ELR (cell line): ENCODE measurements around the gene ZC3H4.
A peak's percentile ranks its signal among the peaks of the same experiment; 100 is the strongest.
"Not testable (repeated sequence)": the region's sequence is repeated elsewhere in the genome, so short reads cannot be mapped to it uniquely, and the experiment has no call there.

Experiments
- DNase-seq: peaks from one replicate; pipeline ENCODE4 v3.0.0-alpha.2; 2015; ENCODE audit warnings: low read depth

Gene ZC3H4

DNA sequence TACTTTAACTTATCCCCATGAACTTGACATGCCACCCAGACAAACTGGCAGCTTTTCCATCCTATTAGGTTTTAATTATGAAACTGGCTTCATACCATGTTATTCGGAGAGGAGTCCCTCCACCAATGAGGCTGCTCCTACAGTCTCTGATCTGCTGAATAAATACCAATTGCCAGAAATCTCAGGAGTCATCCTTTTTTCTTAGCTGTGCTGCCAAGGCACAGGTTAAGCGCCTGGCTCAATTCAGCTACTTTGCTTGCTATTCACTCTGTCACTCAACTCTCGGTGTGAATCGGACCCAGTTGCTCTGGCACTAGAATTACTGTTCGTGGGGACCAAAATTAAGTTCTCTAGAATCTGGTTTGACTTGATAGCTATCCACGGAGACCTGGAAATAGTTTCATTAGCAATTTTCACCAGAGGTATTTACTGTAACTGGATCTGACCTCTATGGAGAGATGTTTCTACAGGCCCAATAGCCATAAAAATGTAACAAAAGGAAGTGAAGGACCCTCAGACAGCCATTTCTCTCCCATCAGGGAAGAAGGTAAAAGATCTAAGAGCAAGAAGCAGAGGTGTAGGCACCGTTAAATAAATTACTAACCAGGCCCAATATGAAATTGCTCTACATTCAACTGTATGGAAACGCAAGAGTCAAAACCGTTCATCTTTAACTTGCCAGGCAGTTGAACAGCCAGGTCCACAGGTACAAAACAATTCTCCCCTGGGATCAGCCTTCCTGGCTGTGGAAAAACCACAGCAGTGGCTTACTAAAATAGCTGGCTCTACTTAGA lies 5.4 kb downstream of the ZC3H4 start:
- DNase-seq: peak; percentile 22

DNA sequence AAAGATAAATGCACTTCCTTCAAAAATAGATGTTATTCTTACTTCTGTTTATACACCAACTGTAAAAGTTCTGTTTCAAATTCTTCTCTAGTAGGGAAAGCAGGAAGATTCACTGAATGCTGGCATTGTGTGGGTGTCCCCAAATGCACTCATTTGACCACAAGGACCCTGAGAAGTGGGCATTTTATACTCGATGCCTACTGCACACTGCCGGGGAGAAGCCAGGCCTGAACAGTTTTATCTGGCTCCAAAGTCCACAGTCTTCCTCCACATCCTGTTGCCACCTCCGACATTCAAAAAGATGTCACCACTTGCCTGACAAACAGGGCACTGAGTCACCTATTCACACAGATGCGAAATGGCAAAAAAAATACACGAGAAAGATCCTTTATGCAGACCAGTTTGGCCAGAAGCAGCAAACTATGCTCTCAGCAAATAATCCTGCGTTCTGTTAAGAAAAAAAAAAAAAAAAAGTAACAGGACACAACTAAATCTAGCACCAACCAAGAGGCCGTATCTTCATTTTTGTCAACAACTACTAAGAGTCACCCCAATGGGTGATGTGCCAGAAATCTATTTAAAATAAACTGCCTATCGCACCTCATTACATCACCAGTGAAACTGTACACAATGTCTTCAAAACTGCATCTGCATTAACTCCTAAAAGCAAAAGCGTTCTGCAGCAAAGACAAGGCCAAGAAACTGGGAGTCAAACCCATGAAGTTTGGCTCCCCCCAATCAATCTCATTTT lies 6.2 kb downstream of the ZC3H4 start:
- DNase-seq: peak; percentile 43

DNA sequence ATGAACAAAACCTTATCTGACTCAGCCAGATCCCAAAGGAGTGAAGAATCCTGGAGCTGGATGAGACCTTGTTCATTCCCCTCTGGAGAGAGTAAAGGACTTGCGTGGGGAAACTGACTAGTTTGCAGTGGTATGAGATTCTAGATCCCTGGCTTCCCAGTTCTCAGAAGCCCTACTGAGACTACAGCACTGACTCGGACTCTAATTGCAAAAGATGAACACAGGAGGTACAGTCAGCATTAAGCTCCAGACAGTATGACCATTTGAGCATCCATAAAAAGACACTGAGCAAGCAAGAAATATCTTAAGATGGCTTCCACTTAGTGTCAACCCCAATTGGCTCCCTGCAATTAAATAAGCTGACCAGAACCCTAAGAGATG lies 6.8 kb downstream of the ZC3H4 start:
- DNase-seq: peak; percentile 30

DNA sequence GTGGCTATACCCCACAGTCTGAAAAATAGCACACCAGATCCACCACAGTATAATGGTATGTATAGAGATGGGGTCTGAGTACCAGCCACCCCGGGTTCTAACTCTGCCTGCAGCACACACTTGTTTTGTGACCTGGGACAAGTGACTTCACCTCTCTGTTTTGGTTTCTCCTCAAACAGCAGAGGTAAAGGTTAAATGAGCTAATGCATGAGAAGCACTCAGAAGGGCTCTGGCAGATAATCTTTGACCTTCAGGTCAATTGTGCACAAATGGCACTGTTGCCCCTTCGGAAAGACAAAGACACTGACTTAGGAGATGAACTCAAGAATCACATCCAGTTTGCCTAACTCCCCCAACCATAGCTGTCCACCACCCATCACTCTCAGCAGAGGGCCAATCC lies 7.7 kb downstream of the ZC3H4 start:
- DNase-seq: no peak

DNA sequence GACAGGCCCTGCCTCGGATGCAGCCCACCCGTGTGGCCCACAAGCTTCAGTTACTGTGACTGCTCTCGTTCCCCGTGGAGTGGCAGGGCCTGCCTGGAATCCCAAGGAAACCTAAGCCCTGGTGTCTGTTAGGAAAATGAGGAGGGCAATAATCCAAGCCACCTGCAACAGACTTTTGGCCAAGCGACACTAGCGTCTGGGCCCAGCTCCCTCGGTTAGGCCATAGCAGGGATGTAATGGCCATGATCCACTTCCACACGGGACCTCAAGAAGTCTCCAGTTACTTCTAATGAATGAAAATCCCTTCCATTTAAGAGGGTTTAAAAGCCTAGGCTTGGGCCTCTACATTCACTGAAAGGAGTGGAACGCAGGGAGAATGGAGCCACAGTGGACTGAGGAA lies 8.9 kb downstream of the ZC3H4 start:
- DNase-seq: no peak

DNA sequence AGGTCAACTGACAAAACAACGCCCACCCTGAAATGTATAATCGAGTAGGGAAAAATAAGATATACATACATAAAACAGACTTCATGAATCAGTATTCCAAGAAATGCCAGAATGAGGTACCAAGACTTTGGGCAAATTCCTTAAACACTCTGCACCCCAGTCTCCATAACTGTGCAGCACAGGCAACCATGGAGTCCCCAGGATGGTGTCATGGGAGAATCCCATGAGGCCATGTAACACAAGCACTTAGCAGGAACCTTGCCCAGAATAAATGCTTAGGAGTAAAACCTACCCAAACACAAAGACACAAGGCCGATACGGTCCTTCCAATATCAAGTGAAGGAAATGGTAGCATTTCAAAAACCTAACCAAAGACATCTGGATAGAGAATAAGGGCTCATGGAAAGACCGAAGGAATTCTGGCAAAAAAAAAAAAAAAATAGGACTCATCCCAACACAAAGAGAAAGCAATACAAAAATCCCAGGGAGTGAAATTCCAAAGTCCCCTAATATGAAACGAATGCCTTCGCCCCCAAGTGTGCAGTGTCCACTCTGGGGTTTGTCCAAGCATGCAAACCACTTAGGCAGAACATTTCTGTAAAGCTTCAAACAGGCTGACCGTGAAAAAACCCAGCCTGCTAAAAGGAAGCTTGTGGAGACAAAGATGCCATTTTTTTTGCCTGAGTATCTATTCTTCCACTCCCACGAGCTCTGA lies 11.1 kb downstream of the ZC3H4 start:
- DNase-seq: no peak

DNA sequence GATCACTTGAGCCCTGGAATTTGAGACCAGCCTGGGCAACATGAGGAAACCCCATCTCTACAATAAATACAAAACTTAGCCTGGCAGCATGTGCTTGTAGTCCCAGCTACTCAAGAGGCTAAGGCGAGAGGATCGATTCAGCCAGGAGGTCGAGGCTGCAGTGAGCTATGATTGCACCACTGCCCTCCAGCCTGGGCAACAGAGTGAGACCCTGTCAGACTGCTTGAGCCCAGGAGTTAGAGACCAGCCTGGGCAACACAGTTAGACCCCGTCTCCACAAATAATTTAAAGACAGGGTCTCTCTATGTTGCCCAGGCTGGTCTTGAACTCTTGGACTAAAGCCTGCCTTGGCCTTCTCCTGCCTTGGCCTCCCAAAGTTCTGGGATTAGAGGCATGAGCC lies 12.5 kb downstream of the ZC3H4 start:
- not testable (repeated sequence) for DNase-seq

DNA sequence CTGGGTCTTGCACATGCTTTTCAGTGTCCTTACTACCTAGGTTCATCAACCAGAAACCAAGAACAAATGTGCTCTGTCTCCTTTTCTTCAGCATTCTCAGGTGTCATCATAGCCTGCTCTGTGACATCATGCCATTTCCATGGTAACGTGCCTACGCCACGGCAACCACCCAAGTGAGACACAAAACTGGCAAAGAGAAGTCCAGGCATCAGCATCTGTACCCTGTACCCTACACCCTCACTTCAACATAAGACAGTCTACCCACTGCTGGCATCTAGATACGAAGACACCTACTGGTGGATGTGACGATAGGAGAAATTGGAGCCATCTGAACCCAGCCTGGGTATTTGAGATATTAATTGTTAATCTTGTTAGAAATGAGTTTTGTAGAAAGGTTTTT lies 13.3 kb downstream of the ZC3H4 start:
- no peak for DNase-seq

DNA sequence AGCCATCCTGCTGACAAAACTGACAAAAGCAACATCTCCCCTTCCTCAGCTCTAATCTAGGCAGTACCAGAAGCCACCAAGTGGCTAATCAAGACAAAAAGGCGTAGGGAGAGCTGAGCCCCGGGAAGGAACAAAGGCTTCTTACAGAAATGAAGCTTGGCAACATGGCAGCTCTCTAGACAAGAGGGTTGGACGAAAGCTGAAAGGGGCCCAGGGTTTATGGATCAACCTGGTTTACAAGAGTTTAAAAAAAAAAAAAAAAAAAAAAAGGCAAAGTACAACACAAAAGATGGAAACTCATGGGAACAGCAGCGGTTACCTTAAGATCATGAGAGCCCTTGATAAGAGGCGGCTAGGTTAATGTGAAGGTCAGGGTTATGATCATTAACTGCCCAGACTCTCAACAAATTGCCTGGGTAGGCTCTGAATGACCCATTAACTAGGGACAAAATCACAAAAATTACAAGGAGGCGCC lies 14.0 kb downstream of the ZC3H4 start:
- DNase-seq: no peak

DNA sequence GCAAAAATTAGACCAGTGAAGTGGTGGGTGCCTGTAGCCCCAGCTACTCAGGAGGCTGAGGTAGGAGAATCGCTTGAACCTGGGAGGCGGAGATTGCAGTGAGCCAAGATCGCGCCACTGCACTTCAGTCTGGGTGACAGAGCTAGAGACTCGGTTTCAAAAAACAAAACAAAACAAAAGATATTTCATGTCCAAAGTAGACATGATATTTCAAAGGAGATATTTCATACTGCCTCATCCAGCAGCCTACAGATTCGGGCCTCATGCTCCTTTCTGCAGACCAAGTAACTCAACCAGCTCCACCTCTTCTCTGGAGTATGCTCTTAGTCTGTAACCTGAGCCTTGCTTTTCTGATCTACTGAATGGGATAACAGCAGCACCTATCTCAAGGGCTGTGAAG lies 15.0 kb downstream of the ZC3H4 start:
- no peak for DNase-seq

DNA sequence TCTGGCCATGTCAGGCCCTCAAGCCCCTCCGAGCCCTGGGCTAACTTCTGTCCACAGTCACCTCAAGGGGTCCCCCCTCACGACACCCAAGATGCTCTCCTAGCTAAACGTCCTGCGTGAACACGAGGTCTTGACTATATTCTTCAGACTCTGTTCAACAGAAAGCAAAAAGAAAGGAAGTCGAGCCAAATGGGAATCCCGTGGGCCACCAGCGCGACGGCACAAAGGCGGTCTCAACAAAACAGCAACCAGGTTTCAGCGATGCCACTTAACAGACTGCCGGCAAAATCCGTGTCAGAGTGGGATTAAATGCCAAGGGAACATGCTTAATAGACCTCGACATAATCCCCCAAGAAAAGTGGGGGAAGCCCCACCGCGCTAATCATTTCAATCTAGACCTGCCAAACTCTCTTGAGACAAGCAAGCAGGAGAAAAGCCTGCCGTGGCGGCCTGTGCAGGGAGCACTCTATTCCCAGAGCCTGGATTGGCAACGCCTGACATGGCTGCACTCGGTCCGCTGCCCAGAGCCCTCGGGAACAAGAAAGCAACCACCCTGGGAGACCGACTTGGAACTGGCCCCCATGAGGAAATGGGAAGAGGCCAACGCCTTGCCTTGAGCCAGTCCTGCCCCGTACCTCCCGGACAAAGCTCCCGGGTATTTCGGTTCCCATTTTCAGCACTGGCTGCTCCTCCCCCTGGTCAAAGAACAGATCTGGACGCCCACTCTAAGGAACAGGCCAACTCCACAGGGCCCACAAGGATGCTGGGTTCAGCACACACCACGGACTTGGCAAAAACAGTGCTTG lies 16.0 kb downstream of the ZC3H4 start:
- no peak for DNase-seq

DNA sequence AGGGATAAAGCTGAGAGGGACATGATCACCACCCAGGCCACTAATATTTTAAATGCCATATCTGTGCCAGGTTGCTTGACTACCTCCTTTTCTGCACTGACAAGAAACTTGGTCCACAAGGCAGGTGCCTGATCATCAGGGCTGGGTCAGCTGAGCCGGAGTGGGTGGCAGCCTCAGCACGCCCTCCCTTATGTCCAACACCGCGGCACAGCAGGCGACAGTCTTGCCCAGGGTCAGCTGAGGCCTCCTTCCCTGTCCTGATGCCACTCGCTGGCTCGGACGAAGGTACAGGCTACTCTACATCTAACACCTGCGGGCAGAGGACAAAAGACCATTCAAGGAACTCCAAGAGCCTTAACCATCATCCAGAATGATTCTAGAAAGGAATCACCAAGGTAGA lies 16.9 kb downstream of the ZC3H4 start:
- no peak for DNase-seq

DNA sequence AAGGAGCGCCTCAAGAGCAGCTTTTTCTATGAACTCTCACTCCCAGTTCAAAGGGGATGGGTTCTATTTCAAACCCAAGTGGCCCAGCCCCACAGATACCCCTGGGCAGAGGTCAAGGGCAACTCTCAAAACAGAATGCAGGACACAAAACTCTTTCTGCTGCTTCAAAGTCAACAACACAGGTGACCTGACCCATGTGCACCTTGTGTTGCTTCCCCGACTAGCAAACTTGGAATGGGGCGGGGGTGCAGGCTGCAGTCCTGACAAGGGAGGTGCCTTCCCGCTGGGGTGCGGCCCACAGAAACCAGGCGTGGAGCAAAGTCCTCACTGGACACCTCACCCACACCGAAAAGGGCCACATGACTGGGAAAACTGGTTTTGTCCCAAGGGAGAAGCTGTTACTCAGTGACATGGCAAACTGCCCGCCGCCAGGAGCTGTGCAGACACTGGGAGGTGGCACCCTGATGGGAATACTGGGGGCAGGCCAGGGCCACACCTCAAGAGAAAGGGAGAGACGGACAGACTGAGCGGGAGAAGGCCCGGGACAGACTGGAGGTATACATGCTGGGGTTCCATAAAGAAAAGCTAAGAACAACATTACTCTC lies 17.4 kb downstream of the ZC3H4 start:
- DNase-seq: no peak

DNA sequence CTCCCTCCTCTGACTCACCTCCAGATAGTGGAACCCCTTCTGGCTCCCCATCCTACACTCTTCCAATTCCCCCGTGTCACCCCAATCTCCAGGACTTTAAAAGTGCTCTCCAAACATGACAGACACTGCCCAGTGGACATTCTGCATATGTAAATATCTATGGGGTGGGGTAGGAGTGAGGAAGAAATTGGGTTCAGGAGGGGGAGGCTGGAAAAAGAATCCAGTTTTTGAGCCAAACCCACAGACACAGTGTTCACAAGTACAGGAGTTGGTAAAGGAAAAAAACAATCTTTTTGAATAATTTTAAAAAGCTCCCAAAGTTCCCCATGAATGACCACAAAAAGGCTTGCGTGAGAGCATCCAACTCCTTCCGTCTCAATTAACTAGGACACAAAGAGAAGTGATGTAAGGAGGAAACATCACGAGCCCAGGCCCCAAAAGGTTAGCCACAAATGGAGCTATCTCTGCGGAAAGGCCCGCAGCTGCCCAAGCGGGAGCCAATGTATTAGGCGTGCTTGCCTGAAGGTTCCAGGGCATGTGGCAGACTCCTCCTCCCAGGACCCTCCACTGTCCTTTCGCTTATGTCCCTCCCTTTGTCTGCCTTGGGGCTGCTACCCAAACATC lies 18.0 kb downstream of the ZC3H4 start:
- no peak for DNase-seq

DNA sequence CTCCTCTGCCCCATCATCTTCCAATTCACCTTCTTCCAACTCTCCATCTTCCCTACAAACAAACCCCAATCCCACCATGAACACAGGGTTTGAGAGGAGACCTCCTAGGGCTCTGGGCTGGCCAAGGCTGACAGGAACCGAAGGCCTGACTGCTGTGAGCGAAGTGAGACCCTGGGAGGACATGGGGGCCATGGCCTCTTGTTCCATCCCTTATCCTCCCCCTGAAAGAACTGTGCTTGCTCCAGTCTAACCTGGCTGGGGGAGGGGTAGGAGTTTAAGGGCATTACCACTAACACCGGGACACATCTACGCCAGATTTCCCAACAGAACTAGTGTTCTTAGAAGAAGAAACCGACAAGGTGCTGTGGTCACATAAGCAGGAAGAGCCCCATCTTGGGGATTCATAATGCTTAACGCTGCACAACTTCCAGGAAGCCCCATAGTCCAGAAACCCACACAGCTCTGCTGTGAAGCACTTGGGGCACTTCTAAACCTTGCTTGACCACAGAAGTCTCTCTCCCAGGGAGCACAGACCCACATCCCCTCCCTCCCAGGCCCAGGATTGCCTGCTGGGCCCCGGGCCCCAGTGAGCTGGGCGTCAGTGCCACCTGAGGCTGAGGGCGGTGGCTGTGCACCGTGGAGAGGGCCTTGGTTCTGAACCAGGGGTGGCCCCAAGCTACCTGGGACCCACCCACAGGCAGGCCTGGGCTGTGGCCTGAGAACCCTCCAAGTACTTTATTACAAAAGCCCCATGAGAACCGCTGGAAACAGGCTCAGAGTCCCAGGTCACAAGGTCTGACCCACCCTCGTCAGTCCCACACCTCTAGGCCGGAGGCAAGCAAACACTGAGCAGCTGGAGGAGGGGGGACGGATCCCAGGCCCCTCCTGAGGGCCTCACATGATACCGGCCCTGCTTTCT lies 18.8 kb downstream of the ZC3H4 start:
- DNase-seq: no peak

DNA sequence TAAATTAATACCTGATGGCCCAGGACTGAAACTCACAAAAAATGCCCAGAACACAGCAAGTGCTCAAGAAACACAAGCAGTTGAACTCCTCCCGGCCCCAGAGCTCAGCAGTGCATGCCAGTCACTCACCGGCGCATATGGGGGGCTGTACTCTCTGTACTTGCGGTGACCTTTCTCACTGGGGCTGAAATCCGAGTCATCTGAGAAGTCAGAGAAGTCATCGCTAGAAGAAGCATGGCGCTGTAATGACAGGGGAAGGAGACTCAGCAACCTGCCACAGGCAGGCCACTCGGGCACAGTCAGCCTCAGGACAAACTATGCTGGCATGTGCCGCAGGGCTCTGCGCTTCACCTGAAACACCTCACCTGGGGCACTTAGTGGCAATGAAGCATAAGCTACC lies 19.7 kb downstream of the ZC3H4 start:
- DNase-seq: no peak

DNA sequence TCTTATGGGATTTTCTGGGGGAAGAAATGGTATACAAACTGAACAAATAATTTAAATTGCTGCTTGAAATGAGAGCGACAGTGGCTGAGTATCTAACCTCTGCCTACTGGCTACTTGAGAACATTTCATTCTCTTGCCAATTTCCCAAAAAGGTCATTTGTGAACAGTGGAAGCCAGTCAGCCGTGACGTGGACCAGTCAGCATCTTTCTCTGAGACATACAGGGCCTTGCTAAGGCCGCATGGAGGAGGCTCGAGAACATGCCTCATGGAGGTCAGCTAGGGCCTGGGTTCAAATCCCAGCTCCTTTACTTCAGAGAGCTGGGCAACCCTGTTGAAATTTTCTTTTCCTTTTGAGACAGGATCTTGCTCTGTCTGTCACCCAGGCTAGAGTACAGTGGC lies 20.3 kb downstream of the ZC3H4 start:
- no peak for DNase-seq

DNA sequence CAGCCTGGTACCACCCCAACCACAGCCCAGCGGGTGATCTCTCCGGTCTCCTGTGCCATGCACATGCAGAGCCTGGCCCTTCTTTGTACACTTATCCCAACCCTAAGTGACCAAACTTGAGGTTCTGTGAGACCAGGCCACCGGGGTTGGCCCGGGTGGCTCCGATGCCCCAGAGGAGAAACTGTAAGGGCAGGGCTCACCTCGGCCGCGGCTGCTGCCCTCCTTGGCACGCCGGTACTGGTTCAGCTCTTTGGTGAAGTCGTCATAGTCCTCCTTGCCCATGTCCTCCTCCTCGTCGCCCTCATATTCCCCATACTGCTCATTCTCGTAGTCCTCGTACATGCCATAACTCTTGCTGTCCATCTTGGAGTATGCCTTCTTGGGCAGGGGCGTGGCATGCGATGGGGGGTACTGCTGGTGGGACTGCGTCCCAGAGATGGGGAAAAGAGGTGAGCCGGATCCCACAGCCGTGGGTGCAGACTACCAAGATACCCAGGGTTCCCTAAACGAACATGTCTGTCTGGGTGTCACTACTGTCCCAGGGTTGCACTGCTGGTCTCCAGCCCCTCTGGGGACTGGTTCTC lies 23.7 kb downstream of the ZC3H4 start:
- no peak for DNase-seq

DNA sequence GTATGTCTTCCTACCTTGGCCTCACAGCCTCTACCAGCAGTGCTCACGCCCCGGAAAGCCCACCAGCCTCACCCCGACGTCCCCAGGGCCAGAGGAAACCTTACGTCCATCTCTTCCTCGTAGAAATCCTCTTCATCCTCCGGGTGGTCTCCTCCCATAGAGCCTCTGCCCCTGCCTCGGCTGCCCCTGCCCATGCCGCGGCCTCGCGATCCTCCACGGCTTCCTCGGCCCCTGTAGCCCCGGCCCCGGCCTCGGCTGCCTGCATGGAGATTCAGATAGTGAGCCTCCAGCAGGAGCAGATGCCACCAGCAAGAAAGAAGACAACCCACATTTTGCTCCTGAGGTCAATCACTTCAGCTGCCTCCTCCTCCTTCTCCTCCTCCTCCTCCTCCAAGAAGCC lies 27.3 kb downstream of the ZC3H4 start:
- DNase-seq: no peak
